SU-DHL-6 (cell line): ENCODE results near the gene CHRD.

ENCODE experiments used
- CTCF ChIP-seq: fragments of 200-600 bp; sonication (generic); IDR thresholded peaks from one replicate; pipeline ENCODE4 v1.5.1; 2017; ENCODE audit warnings: antibody characterized with exemption, mild to moderate bottlenecking, low read length, moderate library complexity; ENCODE audit not compliant: insufficient read depth, poor library complexity, severe bottlenecking
- EZH2phosphoT487 ChIP-seq: fragments of 200-600 bp; sonication (generic), shearing (Covaris generic); conservative IDR thresholded peaks from 2 replicates; pipeline ENCODE4 v1.6.1; 2018; ENCODE audit warnings: mild to moderate bottlenecking, antibody characterized with exemption, low read length, moderate library complexity, mixed read lengths

- TF ChIP-seq EZH2phosphoT487 = no peak
- no peak for TF ChIP-seq CTCF
Measured at GRCh38 chr3:184343200-184343876, 36.5 kb upstream of the CHRD start.
